ENCODE results near the gene SVOP. TPM values are rescaled to one million over a fixed set of nuclear protein-coding genes. Genes with fewer than 3 reads are reported as not detected.

SVOP gene
- total and polyA plus RNA-seq, 2 donors (not counting 1 experiment from before 2014, with no cell fraction given), result not detected

- Histone ChIP-seq H3K79me2 (ENCODE audit: control insufficient read depth, insufficient read depth, low read length) (no peaks in the 10 kb centered on the region), H3K4me3 (ENCODE audit: control extremely low read depth in 1 of 5, extremely low read depth in 1 of 5, insufficient read depth in 1 of 5, low read depth in 2 of 5, low read length in 4 of 5) (no peak overlapping the region), H3K27me3 (replicated peaks in 1 of 4; ENCODE audit: control extremely low read depth in 1 of 4, control insufficient read depth in 3 of 4, insufficient read depth in 4 of 4, low read length in 3 of 4) (no peaks in the 10 kb centered on the region), H3K27ac (ENCODE audit: low read length in 2 of 2) (no peak overlapping the region), H3K4me2 (replicated peaks; ENCODE audit: low read depth, low read length, poor library complexity, severe bottlenecking) (no peak overlapping the region), H4K20me1 (ENCODE audit: control insufficient read depth, insufficient read depth, low read length, poor library complexity, severe bottlenecking) (no peaks in the 10 kb centered on the region), H3K4me1 (ENCODE audit: control insufficient read depth in 2 of 2, insufficient read depth in 2 of 2, low read length in 2 of 2) (peaks cover 12 to 22% of the 10 kb centered on the region in 2 donors), H3K36me3 (replicated peaks in 1 of 2; ENCODE audit: control extremely low read depth in 1 of 2, control insufficient read depth in 1 of 2, extremely low read depth in 1 of 2, insufficient read depth in 2 of 2, low read length in 1 of 2) (no peaks in the 10 kb centered on the region), H3K9me3 (ENCODE audit: control extremely low read depth in 1 of 3, control insufficient read depth in 2 of 3, insufficient read depth in 1 of 3, low read length in 2 of 3) (no peaks in the 10 kb centered on the region), H3K9ac (ENCODE audit: low read length) (no peak overlapping the region), H2AFZ (ENCODE audit: insufficient read depth, low read depth, low read length, poor library complexity, severe bottlenecking) (no peak overlapping the region)
- CTCF ChIA-PET, result interaction anchor here (2.3 kb wide), 1 partner anchor 19 kb away, joined by 5 read pairs; no protein-coding TSS in a partner anchor
- H3K9me3 Mint-ChIP-seq (ENCODE audit: insufficient read depth), result no peaks in the 10 kb centered on the region
- intact Hi-C loops (cut with micrococcal nuclease), result no loop called here
- no CpG with 5 or more reads among the region's 4 CpGs for WGBS (ENCODE audit: insufficient coverage)
- H3K4me1 Mint-ChIP-seq, result peaks cover 20% of the 10 kb centered on the region
- TF ChIP-seq EZH2 (IDR thresholded peaks at IDR 0.05; ENCODE audit: borderline replicate concordance, insufficient read depth, low read depth, low read length, poor library complexity, severe bottlenecking), result no peak
- no peak overlapping the region for H3K4me3 Mint-ChIP-seq
- DNase-seq (no peak), ATAC-seq (ENCODE audit: low read depth) (no peak)
- POLR2A ChIA-PET, result no interaction called here
- no peaks in the 10 kb centered on the region for H3K27me3 Mint-ChIP-seq
- H3K27ac Mint-ChIP-seq, result no peak overlapping the region
Observed at GRCh38 chr12:108865169-108865568, 155.7 kb downstream of the SVOP start.

DNA sequence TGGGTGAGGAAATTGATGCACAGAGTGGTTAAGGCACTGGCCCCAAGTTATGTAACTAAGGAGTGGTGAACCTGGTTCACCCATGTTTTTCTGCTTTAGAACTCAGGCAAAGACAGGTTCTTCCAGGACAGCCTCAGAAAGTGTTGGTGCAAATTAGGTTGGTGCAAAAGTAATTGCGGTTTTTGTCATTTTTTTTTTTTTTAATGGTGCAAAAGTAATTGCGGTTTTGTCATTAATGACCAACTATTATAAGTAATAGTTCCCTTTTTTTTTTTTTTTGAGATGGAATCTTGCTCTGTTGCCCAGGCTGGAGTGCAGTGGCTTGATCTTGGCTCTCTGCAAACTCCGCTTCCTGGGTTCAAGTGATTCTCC is 158.3 kb downstream of the SVOP start:
- ATAC-seq (ENCODE audit: low read depth) (no peak), DNase-seq (no peak)
- Histone ChIP-seq H2AFZ (ENCODE audit: insufficient read depth, low read depth, low read length, poor library complexity, severe bottlenecking) (no peak overlapping the region), H3K9ac (ENCODE audit: low read length) (no peak overlapping the region), H3K79me2 (ENCODE audit: control insufficient read depth, insufficient read depth, low read length) (no peaks in the 10 kb centered on the region), H4K20me1 (ENCODE audit: control insufficient read depth, insufficient read depth, low read length, poor library complexity, severe bottlenecking) (no peaks in the 10 kb centered on the region), H3K4me3 (ENCODE audit: control extremely low read depth in 1 of 5, extremely low read depth in 1 of 5, insufficient read depth in 1 of 5, low read depth in 2 of 5, low read length in 4 of 5) (no peak overlapping the region), H3K27me3 (replicated peaks in 1 of 4; ENCODE audit: control extremely low read depth in 1 of 4, control insufficient read depth in 3 of 4, insufficient read depth in 4 of 4, low read length in 3 of 4) (peaks cover 0 to 4% (median 0%) of the 10 kb centered on the region in 4 experiments), H3K9me3 (ENCODE audit: control extremely low read depth in 1 of 3, control insufficient read depth in 2 of 3, insufficient read depth in 1 of 3, low read length in 2 of 3) (no peaks in the 10 kb centered on the region), H3K4me1 (ENCODE audit: control insufficient read depth in 2 of 2, insufficient read depth in 2 of 2, low read length in 2 of 2) (peaks cover 23 to 38% of the 10 kb centered on the region in 2 donors), H3K4me2 (replicated peaks; ENCODE audit: low read depth, low read length, poor library complexity, severe bottlenecking) (no peak overlapping the region), H3K36me3 (replicated peaks in 1 of 2; ENCODE audit: control extremely low read depth in 1 of 2, control insufficient read depth in 1 of 2, extremely low read depth in 1 of 2, insufficient read depth in 2 of 2, low read length in 1 of 2) (no peaks in the 10 kb centered on the region), H3K27ac (ENCODE audit: low read length in 2 of 2) (no peak overlapping the region)
- Mint-ChIP-seq H3K9me3 (ENCODE audit: insufficient read depth) (no peaks in the 10 kb centered on the region), H3K27ac (peak overlapping the region; percentile 50), H3K4me1 (peaks cover 38% of the 10 kb centered on the region), H3K27me3 (no peaks in the 10 kb centered on the region), H3K4me3 (no peak overlapping the region)
- intact Hi-C loops (cut with micrococcal nuclease), result no loop called here
- ChIA-PET POLR2A (interaction anchor here (0.6 kb wide), 1 partner anchor 210 kb away, joined by 4 read pairs; no protein-coding TSS in a partner anchor), CTCF (interaction anchor here (1.0 to 5.7 kb wide), 3 partner anchors 10 to 88 kb away, joined by 3 to 27 read pairs (median 4); no protein-coding TSS in a partner anchor)
- 100% methylated on average over 1 of the region's 3 CpGs for WGBS (ENCODE audit: insufficient coverage)
- TF ChIP-seq CTCF (IDR thresholded peaks at IDR 0.05), result no peak
- TF ChIP-seq EZH2 (IDR thresholded peaks at IDR 0.05; ENCODE audit: borderline replicate concordance, insufficient read depth, low read depth, low read length, poor library complexity, severe bottlenecking), result no peak

Measured in B cell (primary cell).